ENCODE data around the gene NRP2. TPM values are rescaled to one million over a fixed set of nuclear protein-coding genes. Genes with fewer than 3 reads are reported as not detected.

The NRP2 gene
- total RNA-seq, 1 donor from 2014 or later, result 89.5 TPM

- H3K9me3 Mint-ChIP-seq, result peaks cover 4% of the 10 kb centered on the region
- peaks cover 65% of the 10 kb centered on the region for H3K4me1 Mint-ChIP-seq
- no peaks in the 10 kb centered on the region for H3K27me3 Mint-ChIP-seq (ENCODE audit: low read depth)
- H3K4me3 Mint-ChIP-seq, result no peak overlapping the region
- peaks cover 4% of the 10 kb centered on the region for H3K36me3 Mint-ChIP-seq
- no peak for TF ChIP-seq CTCF (IDR thresholded peaks at IDR 0.05; ENCODE audit: unreplicated experiment)
- H3K27ac Mint-ChIP-seq, result peak overlapping the region; percentile 60
- no peak for DNase-seq (ENCODE audit: low spot score in 2 of 2, unreplicated experiment in 2 of 2)
Measured at GRCh38 chr2:205771666-205772065, 89.4 kb downstream of the NRP2 start.

- H3K36me3 Mint-ChIP-seq, result peaks cover 5% of the 10 kb centered on the region
- no peak overlapping the region for H3K27ac Mint-ChIP-seq
- H3K9me3 Mint-ChIP-seq, result peaks cover 4% of the 10 kb centered on the region
- no peak for DNase-seq (ENCODE audit: low spot score in 2 of 2, unreplicated experiment in 2 of 2)
- no peak for TF ChIP-seq CTCF (IDR thresholded peaks at IDR 0.05; ENCODE audit: unreplicated experiment)
- H3K4me3 Mint-ChIP-seq, result no peak overlapping the region
- H3K27me3 Mint-ChIP-seq (ENCODE audit: low read depth), result no peaks in the 10 kb centered on the region
- H3K4me1 Mint-ChIP-seq, result peaks cover 62% of the 10 kb centered on the region
Measured at GRCh38 chr2:205772983-205773382, 90.7 kb downstream of the NRP2 start.

GRCh38 chr2:205773989-205774388, 91.7 kb downstream of the NRP2 start:
- DNase-seq (ENCODE audit: low spot score in 2 of 2, unreplicated experiment in 2 of 2), result no peak
- no peak overlapping the region for H3K4me3 Mint-ChIP-seq

GRCh38 chr2:205775097-205775877, 93.0 kb downstream of the NRP2 start:
- TF ChIP-seq CTCF (IDR thresholded peaks at IDR 0.05; ENCODE audit: unreplicated experiment), result no peak
- Mint-ChIP-seq H3K4me3 (no peak overlapping the region), H3K27me3 (ENCODE audit: low read depth) (no peaks in the 10 kb centered on the region), H3K36me3 (peaks cover 5% of the 10 kb centered on the region), H3K27ac (peak overlapping the region; percentile 40), H3K9me3 (peaks cover 4% of the 10 kb centered on the region), H3K4me1 (peaks cover 49% of the 10 kb centered on the region)
- DNase-seq (ENCODE audit: low spot score in 2 of 2, unreplicated experiment in 2 of 2), result no peak

More at GRCh38 chr2:205773989-205774388, 91.7 kb downstream of the NRP2 start:
- H3K27ac Mint-ChIP-seq, result no peak overlapping the region
- no peak for TF ChIP-seq CTCF (IDR thresholded peaks at IDR 0.05; ENCODE audit: unreplicated experiment)
- H3K9me3 Mint-ChIP-seq, result peaks cover 4% of the 10 kb centered on the region
- peaks cover 54% of the 10 kb centered on the region for H3K4me1 Mint-ChIP-seq
- H3K27me3 Mint-ChIP-seq (ENCODE audit: low read depth), result no peaks in the 10 kb centered on the region
- H3K36me3 Mint-ChIP-seq, result peaks cover 5% of the 10 kb centered on the region

- no peak overlapping the region for H3K27ac Mint-ChIP-seq
Measured at GRCh38 chr2:205776139-205776538, 93.8 kb downstream of the NRP2 start.

More at GRCh38 chr2:205776139-205776538, 93.8 kb downstream of the NRP2 start:
- DNase-seq (ENCODE audit: low spot score in 2 of 2, unreplicated experiment in 2 of 2), result no peak
- TF ChIP-seq CTCF (IDR thresholded peaks at IDR 0.05; ENCODE audit: unreplicated experiment), result peak; percentile 49
- Mint-ChIP-seq H3K4me1 (peaks cover 40% of the 10 kb centered on the region), H3K27me3 (ENCODE audit: low read depth) (no peaks in the 10 kb centered on the region), H3K9me3 (peaks cover 4% of the 10 kb centered on the region), H3K4me3 (no peak overlapping the region), H3K36me3 (peaks cover 5% of the 10 kb centered on the region)
